ENCODE measurements around the gene DNAJB6. TPM values are rescaled to one million over a fixed set of nuclear protein-coding genes. Genes with fewer than 3 reads are reported as not detected.

DNAJB6 gene
- total and polyA plus RNA-seq, 2 of the 4 experiments (the other 2 are of a cell fraction), result 93.4 to 165 TPM

DNA sequence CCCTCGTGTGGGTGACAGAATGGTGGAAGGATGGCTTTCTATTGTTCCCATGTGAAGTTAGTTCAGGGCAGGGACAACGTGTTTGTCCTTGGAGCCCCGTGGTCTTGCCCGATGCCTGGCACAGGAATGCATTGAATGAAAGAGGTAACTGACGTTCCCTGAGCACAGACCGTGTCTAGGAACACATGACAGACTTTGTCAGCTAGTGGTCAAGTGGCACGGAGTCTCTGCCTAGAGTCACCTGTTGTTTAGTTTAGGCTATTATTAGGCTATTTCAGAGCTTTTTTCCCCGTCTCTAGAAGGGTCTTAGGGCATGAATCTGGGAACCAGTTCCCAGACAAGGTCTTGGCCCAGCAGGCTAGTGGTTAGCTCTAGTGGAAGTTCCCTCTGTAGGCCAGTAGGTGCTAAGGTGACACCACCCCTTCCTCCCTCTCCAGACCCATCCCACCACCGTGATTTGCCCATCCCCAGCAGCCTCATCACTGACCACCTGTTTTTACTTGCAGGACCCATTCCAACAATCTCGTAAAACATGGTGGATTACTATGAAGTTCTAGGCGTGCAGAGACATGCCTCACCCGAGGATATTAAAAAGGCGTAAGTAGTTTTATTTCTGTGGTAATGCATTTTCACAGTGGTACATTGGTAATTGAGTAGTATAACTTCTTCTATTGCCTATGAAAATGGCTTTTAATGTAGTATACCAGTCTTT is 21.4 kb downstream of the DNAJB6 start:
- H3K79me1 ChIP-seq (ENCODE audit: low read depth in 1 of 2, low read length in 2 of 2), result peaks cover 4 to 75% of the 10 kb centered on the region in 2 experiments; a peak in 2 of 4 replicates
- H2BK120ac ChIP-seq (ENCODE audit: low read depth, low read length), result no peak overlapping the region
- in situ Hi-C loops (cut with MboI; ENCODE audit: low sequenced_read_pairs) (no loop called here), intact Hi-C loops (cut with micrococcal nuclease) (no loop called here), dilution Hi-C loops (cut with HindIII; ENCODE audit: low sequenced_read_pairs, unreplicated experiment) (no loop called here)
- no peak overlapping the region for H3K18ac ChIP-seq (ENCODE audit: low read depth, low read length)
- H3K56ac ChIP-seq (ENCODE audit: extremely low read depth, insufficient read depth, low read length), result no peak overlapping the region
- H4K20me1 ChIP-seq (ENCODE audit: insufficient read depth, low read length), result peaks cover 99% of the 10 kb centered on the region
- ChIA-PET CTCF (interaction anchor here (0.6 kb wide), 1 partner anchor 409 kb away, joined by 3 read pairs; no protein-coding TSS in a partner anchor), POLR2A (ENCODE audit: unreplicated experiment) (no interaction called here)
- H3K23ac ChIP-seq (ENCODE audit: low read depth, low read length), result no peak overlapping the region
- no TSS peak for BruUV-seq (replicated peaks)
- H3K4ac ChIP-seq (ENCODE audit: low read depth, low read length), result no peak overlapping the region
- H3K4me3 ChIP-seq (ENCODE audit: insufficient read depth, low read depth, low read length), result no peak overlapping the region
- H3K36me3 ChIP-seq (ENCODE audit: control insufficient read depth, insufficient read depth, low read length), result peaks cover 29% of the 10 kb centered on the region
- 100% methylated on average over 6 of the region's 13 CpGs; no CpG with 5 or more reads in 1 of the 2 experiments for whole genome bisulfite sequencing, 2 experiments (ENCODE audit: extremely low coverage in 2 of 2, insufficient read length in 1 of 2)
- no peak overlapping the region for H2BK15ac ChIP-seq (ENCODE audit: low read depth, low read length)
- H3K9ac ChIP-seq (ENCODE audit: low read depth, low read length), result no peak overlapping the region
- H3K4me2 ChIP-seq (ENCODE audit: low read depth, low read length), result no peak overlapping the region
- H2BK20ac ChIP-seq (ENCODE audit: low read depth, low read length), result no peak overlapping the region
- no peak overlapping the region for H2BK5ac ChIP-seq (ENCODE audit: low read depth, low read length, poor library complexity, severe bottlenecking)
- H3K27ac ChIP-seq (ENCODE audit: insufficient read depth, low read length), result peak overlapping the region; percentile 37; the same call in 1 of the 2 replicates
- peaks cover 16% of the 10 kb centered on the region for H3K4me1 ChIP-seq (ENCODE audit: control insufficient read depth, insufficient read depth, low read length)
- no peak overlapping the region for H2AFZ ChIP-seq (replicated peaks; ENCODE audit: low read length, poor library complexity)
- no peak overlapping the region for H4K91ac ChIP-seq (ENCODE audit: insufficient read depth, low read depth, low read length)
- no peaks in the 10 kb centered on the region for H3K9me3 ChIP-seq (ENCODE audit: control insufficient read depth, insufficient read depth, low read length)
- H4K8ac ChIP-seq (ENCODE audit: low read depth in 2 of 2, low read length in 2 of 2), result no peak overlapping the region
- peak overlapping the region; percentile 59; the same call in 1 of the 2 replicates for H4K5ac ChIP-seq (ENCODE audit: low read depth, low read length)
- DNase-seq, result no peak
- TF ChIP-seq CHD1 (IDR thresholded peaks at IDR 0.05; ENCODE audit: low read depth, low read length) (no peak), FOS (IDR thresholded peaks at IDR 0.05; ENCODE audit: low read depth, low read length) (no peak), RAD21 (IDR thresholded peaks at IDR 0.05; ENCODE audit: low read length) (no peak), POLR2A (IDR thresholded peaks at IDR 0.05; ENCODE audit: low read depth, low read length) (no peak), CEBPB (IDR thresholded peaks at IDR 0.05; ENCODE audit: low read depth, low read length) (no peak), RFX5 (IDR thresholded peaks at IDR 0.05; ENCODE audit: low read depth, low read length) (no peak), MXI1 (IDR thresholded peaks at IDR 0.05; ENCODE audit: borderline replicate concordance, low read depth, low read length) (no peak), SMC3 (IDR thresholded peaks at IDR 0.05; ENCODE audit: low read depth, low read length) (no peak), MAZ (IDR thresholded peaks at IDR 0.05; ENCODE audit: borderline replicate concordance, low read depth, low read length) (no peak)
- TF ChIP-seq, protein P1, sequence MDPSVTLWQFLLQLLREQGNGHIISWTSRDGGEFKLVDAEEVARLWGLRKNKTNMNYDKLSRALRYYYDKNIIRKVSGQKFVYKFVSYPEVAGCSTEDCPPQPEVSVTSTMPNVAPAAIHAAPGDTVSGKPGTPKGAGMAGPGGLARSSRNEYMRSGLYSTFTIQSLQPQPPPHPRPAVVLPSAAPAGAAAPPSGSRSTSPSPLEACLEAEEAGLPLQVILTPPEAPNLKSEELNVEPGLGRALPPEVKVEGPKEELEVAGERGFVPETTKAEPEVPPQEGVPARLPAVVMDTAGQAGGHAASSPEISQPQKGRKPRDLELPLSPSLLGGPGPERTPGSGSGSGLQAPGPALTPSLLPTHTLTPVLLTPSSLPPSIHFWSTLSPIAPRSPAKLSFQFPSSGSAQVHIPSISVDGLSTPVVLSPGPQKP (IDR thresholded peaks at IDR 0.05; ENCODE audit: borderline replicate concordance, low read depth, low read length), result no peak
- TF ChIP-seq, protein P2, sequence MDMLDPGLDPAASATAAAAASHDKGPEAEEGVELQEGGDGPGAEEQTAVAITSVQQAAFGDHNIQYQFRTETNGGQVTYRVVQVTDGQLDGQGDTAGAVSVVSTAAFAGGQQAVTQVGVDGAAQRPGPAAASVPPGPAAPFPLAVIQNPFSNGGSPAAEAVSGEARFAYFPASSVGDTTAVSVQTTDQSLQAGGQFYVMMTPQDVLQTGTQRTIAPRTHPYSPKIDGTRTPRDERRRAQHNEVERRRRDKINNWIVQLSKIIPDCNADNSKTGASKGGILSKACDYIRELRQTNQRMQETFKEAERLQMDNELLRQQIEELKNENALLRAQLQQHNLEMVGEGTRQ (IDR thresholded peaks at IDR 0.05; ENCODE audit: low read depth, low read length), result no peak
- no peak overlapping the region for H2AK9ac ChIP-seq (replicated peaks; ENCODE audit: low read depth, low read length, poor library complexity)
- no peak overlapping the region for H2AK5ac ChIP-seq (ENCODE audit: low read depth, low read length)
- no peaks in the 10 kb centered on the region for H3K27me3 ChIP-seq (ENCODE audit: control insufficient read depth, insufficient read depth, low read length)
- no peak overlapping the region for H3K14ac ChIP-seq (replicated peaks; ENCODE audit: low read depth, low read length)
- peaks cover 31% of the 10 kb centered on the region for H3K9me1 ChIP-seq (ENCODE audit: insufficient read depth, low read length)
- no peak for ATAC-seq (ENCODE audit: low read depth)

Data from IMR-90 (cell line).